IMR-90 (cell line): ENCODE measurements around the gene MGLL. TPM values are rescaled to one million over a fixed set of nuclear protein-coding genes. Genes with fewer than 3 reads are reported as not detected.

Experiments used
- ATAC-seq: fragments of 200-7000 bp; cut with Tn5 transposase; 2 replicates; pipeline ENCODE4 v1.9.1; 2020; ENCODE audit warnings: low read depth, mild to moderate bottlenecking, moderate library complexity
- BruUV-seq: library from RNA; stranded (reverse); fragments of 400-500 nt; replicated peaks from 2 replicates; lab custom pipeline; 2021; lab: Mats Ljungman, UMichigan
- CTCF ChIA-PET: fragments of 300-600 bp; formaldehyde crosslinking; extraction: SDS; loops from one replicate; lab custom pipeline; 2021; ENCODE audit warnings: antibody characterized with exemption; lab: Yijun Ruan, JAX
- POLR2A ChIA-PET: fragments of 300-600 bp; sonication (Branson Sonifier 250); formaldehyde crosslinking; loops from one replicate; lab custom pipeline; 2022; ENCODE audit warnings: antibody characterized with exemption; ENCODE audit not compliant: unreplicated experiment; lab: Charles Lee
- DNase-seq: peaks from one replicate; pipeline ENCODE4 v3.0.0; 2013
- H2AFZ ChIP-seq: replicated peaks from 2 replicates; pipeline ENCODE3; 2013; ENCODE audit warnings: low read length, mild to moderate bottlenecking; ENCODE audit not compliant: poor library complexity
- H2AK5ac ChIP-seq: 2 replicates; pipeline ENCODE4 v1.6.1; 2013; ENCODE audit warnings: low read depth, low read length, inconsistent platforms
- H2AK9ac ChIP-seq: replicated peaks from 2 replicates; pipeline ENCODE3; 2013; ENCODE audit warnings: mild to moderate bottlenecking, low read depth, low read length, moderate library complexity; ENCODE audit not compliant: poor library complexity
- H2BK120ac ChIP-seq: 2 replicates; pipeline ENCODE4 v1.6.1; 2013; ENCODE audit warnings: low read depth, low read length, inconsistent platforms
- H2BK15ac ChIP-seq: 3 replicates; pipeline ENCODE4 v1.6.1; 2013; ENCODE audit warnings: low read depth, low read length, inconsistent platforms
- H2BK20ac ChIP-seq: 2 replicates; pipeline ENCODE4 v1.6.1; 2013; ENCODE audit warnings: low read depth, mild to moderate bottlenecking, inconsistent platforms, low read length, moderate library complexity
- H2BK5ac ChIP-seq: 2 replicates; pipeline ENCODE4 v1.6.1; 2013; ENCODE audit warnings: mild to moderate bottlenecking, low read depth, low read length, inconsistent platforms; ENCODE audit not compliant: poor library complexity, severe bottlenecking
- H3K14ac ChIP-seq: replicated peaks from 2 replicates; pipeline ENCODE4 v1.6.1; 2013; ENCODE audit warnings: low read depth, low read length, inconsistent platforms
- H3K18ac ChIP-seq: 2 replicates; pipeline ENCODE4 v1.6.1; 2013; ENCODE audit warnings: low read depth, low read length, control low read depth
- H3K23ac ChIP-seq: 2 replicates; pipeline ENCODE4 v1.6.1; 2013; ENCODE audit warnings: low read depth, low read length, inconsistent platforms
- H3K27ac ChIP-seq: 2 replicates; pipeline ENCODE4 v1.5.1; 2013; ENCODE audit warnings: mild to moderate bottlenecking, control low read depth, low read length; ENCODE audit not compliant: insufficient read depth
- H3K27me3 ChIP-seq: 2 replicates; pipeline ENCODE4 v1.6.1; 2013; ENCODE audit warnings: low read length; ENCODE audit not compliant: control insufficient read depth, insufficient read depth
- H3K36me3 ChIP-seq: 2 replicates; pipeline ENCODE4 v1.6.1; 2013; ENCODE audit warnings: low read length, mixed read lengths; ENCODE audit not compliant: control insufficient read depth, insufficient read depth
- H3K4ac ChIP-seq: 2 replicates; pipeline ENCODE4 v1.6.1; 2013; ENCODE audit warnings: low read depth, low read length, inconsistent platforms
- H3K4me1 ChIP-seq: 2 replicates; pipeline ENCODE4 v1.6.1; 2013; ENCODE audit warnings: low read length, mixed read lengths; ENCODE audit not compliant: control insufficient read depth, insufficient read depth
- H3K4me2 ChIP-seq: 2 replicates; pipeline ENCODE4 v1.6.1; 2013; ENCODE audit warnings: low read depth, mild to moderate bottlenecking, control low read depth, low read length, moderate library complexity
- H3K4me3 ChIP-seq: 2 replicates; pipeline ENCODE4 v1.5.1; 2013; ENCODE audit warnings: low read depth, mild to moderate bottlenecking, control low read depth, low read length, moderate library complexity; ENCODE audit not compliant: insufficient read depth
- H3K56ac ChIP-seq: 2 replicates; pipeline ENCODE4 v1.6.1; 2013; ENCODE audit warnings: low read length, inconsistent platforms; ENCODE audit not compliant: insufficient read depth; ENCODE audit errors: extremely low read depth
- H3K79me1 ChIP-seq, 2 experiments: 2 replicates each; pipeline ENCODE4 v1.6.1; 2013; ENCODE audit warnings: low read length in 2 of 2, inconsistent platforms in 1 of 2, low read depth in 1 of 2
- H3K9ac ChIP-seq: 2 replicates; pipeline ENCODE4 v1.6.1; 2013; ENCODE audit warnings: low read depth, low read length, control low read depth
- H3K9me1 ChIP-seq: 2 replicates; pipeline ENCODE4 v1.6.1; 2013; ENCODE audit warnings: low read length, inconsistent platforms; ENCODE audit not compliant: insufficient read depth
- H3K9me3 ChIP-seq: 2 replicates; pipeline ENCODE4 v1.6.1; 2013; ENCODE audit warnings: low read length; ENCODE audit not compliant: control insufficient read depth, insufficient read depth
- H4K20me1 ChIP-seq: 2 replicates; pipeline ENCODE4 v1.6.1; 2013; ENCODE audit warnings: low read length, inconsistent platforms; ENCODE audit not compliant: insufficient read depth
- H4K5ac ChIP-seq: 2 replicates; pipeline ENCODE4 v1.6.1; 2013; ENCODE audit warnings: mild to moderate bottlenecking, low read depth, low read length, control low read depth
- H4K8ac ChIP-seq, 2 experiments: 2 replicates each; pipeline ENCODE4 v1.6.1; 2013; ENCODE audit warnings: low read depth in 2 of 2, low read length in 2 of 2, control low read depth in 1 of 2, inconsistent platforms in 1 of 2
- H4K91ac ChIP-seq: 2 replicates; pipeline ENCODE4 v1.6.1; 2013; ENCODE audit warnings: low read depth, low read length, inconsistent platforms; ENCODE audit not compliant: insufficient read depth
- BHLHE40 ChIP-seq: fragments of 150-350 bp; IDR thresholded peaks from 2 replicates; pipeline ENCODE4 v1.6.1; 2016; ENCODE audit warnings: mild to moderate bottlenecking, low read depth, low read length
- CEBPB ChIP-seq: IDR thresholded peaks from 2 replicates; pipeline ENCODE4 v1.6.1; 2012; ENCODE audit warnings: low read depth, low read length, improper control_type of control experiment
- CHD1 ChIP-seq: IDR thresholded peaks from 2 replicates; pipeline ENCODE4 v1.6.1; 2012; ENCODE audit warnings: low read depth, low read length, improper control_type of control experiment
- CTCF ChIP-seq: conservative IDR thresholded peaks from 2 replicates; pipeline ENCODE4 v1.5.1; 2012; ENCODE audit warnings: mild to moderate bottlenecking, low read depth, low read length, improper control_type of control experiment
- ELK1 ChIP-seq: fragments of 150-350 bp; IDR thresholded peaks from 2 replicates; pipeline ENCODE4 v1.6.1; 2016; ENCODE audit warnings: low read depth, mild to moderate bottlenecking, low read length, moderate library complexity, borderline replicate concordance
- FOS ChIP-seq: fragments of 150-350 bp; IDR thresholded peaks from 2 replicates; pipeline ENCODE4 v1.6.1; 2016; ENCODE audit warnings: low read depth, low read length
- MAFK ChIP-seq: IDR thresholded peaks from 2 replicates; pipeline ENCODE4 v1.6.1; 2012; ENCODE audit warnings: low read depth, low read length, improper control_type of control experiment
- MAZ ChIP-seq: IDR thresholded peaks from 2 replicates; pipeline ENCODE4 v1.6.1; 2012; ENCODE audit warnings: low read depth, mild to moderate bottlenecking, low read length, improper control_type of control experiment, moderate library complexity, borderline replicate concordance
- MXI1 ChIP-seq: IDR thresholded peaks from 2 replicates; pipeline ENCODE4 v1.6.1; 2012; ENCODE audit warnings: low read depth, mild to moderate bottlenecking, low read length, moderate library complexity, borderline replicate concordance
- NFE2L2 ChIP-seq: fragments of 150-350 bp; IDR thresholded peaks from 2 replicates; pipeline ENCODE4 v1.6.1; 2016; ENCODE audit warnings: low read depth, mild to moderate bottlenecking, low read length
- POLR2A ChIP-seq: IDR thresholded peaks from 2 replicates; pipeline ENCODE4 v1.6.1; 2012; ENCODE audit warnings: mild to moderate bottlenecking, low read depth, low read length
- RAD21 ChIP-seq: IDR thresholded peaks from 2 replicates; pipeline ENCODE4 v1.6.1; 2012; ENCODE audit warnings: low read length, improper control_type of control experiment
- RCOR1 ChIP-seq: IDR thresholded peaks from 2 replicates; pipeline ENCODE4 v1.6.1; 2012; ENCODE audit warnings: mild to moderate bottlenecking, low read length, improper control_type of control experiment; ENCODE audit not compliant: insufficient replicate concordance
- RFX5 ChIP-seq: IDR thresholded peaks from 2 replicates; pipeline ENCODE4 v1.8.0; 2012; ENCODE audit warnings: low read depth, mild to moderate bottlenecking, low read length, moderate library complexity
- SMC3 ChIP-seq: fragments of 150-350 bp; IDR thresholded peaks from 2 replicates; pipeline ENCODE4 v1.6.1; 2016; ENCODE audit warnings: low read depth, mild to moderate bottlenecking, antibody characterized with exemption, low read length, moderate library complexity
- USF2 ChIP-seq: fragments of 150-350 bp; IDR thresholded peaks from 2 replicates; pipeline ENCODE4 v1.6.1; 2017; ENCODE audit warnings: mild to moderate bottlenecking, antibody characterized with exemption, low read length, low read depth
- WGBS, 2 experiments: methylation state at CpG; one replicate each; pipeline versions ENCODE4 v1.1.5 to v1.1.7; 2013; ENCODE audit warnings: missing lambda C conversion rate in 2 of 2; ENCODE audit not compliant: insufficient read length in 1 of 2; ENCODE audit errors: extremely low coverage in 2 of 2; 5-methylcytosine and 5-hydroxymethylcytosine counted together
- dilution Hi-C: fragments of 300-500 bp; cut with HindIII; formaldehyde crosslinking; loops from one replicate; pipeline ENCODE4 v1.14.3; 2018; ENCODE audit warnings: low sequenced_read_pairs; ENCODE audit not compliant: unreplicated experiment
- in situ Hi-C: fragments of 300-500 bp; cut with MboI; formaldehyde crosslinking; loops from 3 replicates; pipeline ENCODE4 v1.14.3; 2019; ENCODE audit warnings: low sequenced_read_pairs, inconsistent platforms, mixed read lengths
- intact Hi-C: fragments of 100-400 bp; cut with micrococcal nuclease; formaldehyde crosslinking; loops from 2 replicates; pipeline ENCODE4 v1.10.0; 2022
- polyA plus RNA-seq, 3 experiments: library from polyadenylated mRNA; depleted of rRNA; stranded (reverse); fragments of >200 nt; gene quantifications; 2 replicates each; pipeline ENCODE4 v1.2.3, GENCODE V29; 2012; ENCODE audit warnings: low replicate concordance in 1 of 3
- total RNA-seq: library from RNA; depleted of rRNA; stranded (reverse); fragments of >200 nt; gene quantifications from 2 replicates; pipeline ENCODE4 v1.2.3, GENCODE V29; 2012

The MGLL gene
- total and polyA plus RNA-seq, 2 of the 4 experiments (the other 2 are of a cell fraction): 23.7 to 60.6 TPM

- no peak overlapping the region for H3K56ac ChIP-seq
- WGBS, 2 experiments: 80% methylated on average over 2 of the region's 8 CpGs; no CpG with 5 or more reads in 1 of the 2 experiments
- no peak overlapping the region for H3K18ac ChIP-seq
- dilution Hi-C loops (no loop called here), in situ Hi-C loops (no loop called here), intact Hi-C loops (no loop called here)
- no peak overlapping the region for H2AK9ac ChIP-seq
- H4K8ac ChIP-seq: peak overlapping the region in 1 of 2 experiments; percentile 32; a peak in 1 of 4 replicates
- H2BK120ac ChIP-seq: peak overlapping the region; percentile 32; the same call in 1 of the 2 replicates
- H3K9ac ChIP-seq: no peak overlapping the region
- H3K23ac ChIP-seq: 0 out of 2 replicates have a peak overlapping the region, but pooled peaks have one; percentile 55
- H3K9me1 ChIP-seq: peaks cover 42% of the 10 kb centered on the region
- peaks cover 20 to 84% of the 10 kb centered on the region in 2 experiments for H3K79me1 ChIP-seq
- no peak overlapping the region for H3K4me3 ChIP-seq
- H4K5ac ChIP-seq: 0 out of 2 replicates have a peak overlapping the region, but pooled peaks have one; percentile 22
- ATAC-seq (no peak), DNase-seq (no peak)
- peaks cover 12% of the 10 kb centered on the region; the same call in 1 of the 2 replicates for H3K36me3 ChIP-seq
- no TSS peak for BruUV-seq
- no peak overlapping the region for H2AFZ ChIP-seq
- no peak overlapping the region for H3K4me2 ChIP-seq
- no peaks in the 10 kb centered on the region for H4K20me1 ChIP-seq
- peak overlapping the region; percentile 36; the same call in 1 of the 2 replicates for H2BK20ac ChIP-seq
- peak overlapping the region; percentile 59; the same call in 1 of the 2 replicates for H2AK5ac ChIP-seq
- peak overlapping the region; percentile 47 for H3K4ac ChIP-seq
- H4K91ac ChIP-seq: no peak overlapping the region
- H3K14ac ChIP-seq: no peak overlapping the region
- peaks cover 30% of the 10 kb centered on the region for H3K4me1 ChIP-seq
- H2BK5ac ChIP-seq: no peak overlapping the region
- POLR2A ChIA-PET: no interaction called here
- no peak overlapping the region for H3K27ac ChIP-seq
- CTCF ChIA-PET: no interaction called here
- no peaks in the 10 kb centered on the region for H3K27me3 ChIP-seq
- H2BK15ac ChIP-seq: 0 out of 3 replicates have a peak overlapping the region, but pooled peaks have one; percentile 1
- no peaks in the 10 kb centered on the region for H3K9me3 ChIP-seq
- TF ChIP-seq ELK1 (no peak), FOS (no peak), CHD1 (no peak), RCOR1 (no peak), RFX5 (no peak), MAFK (no peak), USF2 (no peak), CTCF (no peak), MXI1 (no peak), POLR2A (no peak), MAZ (no peak), SMC3 (no peak), CEBPB (no peak), NFE2L2 (no peak), BHLHE40 (no peak), RAD21 (no peak)
Observed at GRCh38 chr3:127796831-127797150, 25.5 kb downstream of the MGLL start.
